ENCODE data around the gene DIPK2A. TPM values are rescaled to one million over a fixed set of nuclear protein-coding genes. Genes with fewer than 3 reads are reported as not detected.

DIPK2A gene
- total RNA-seq, 1 donor from 2014 or later = 166 TPM

DNA sequence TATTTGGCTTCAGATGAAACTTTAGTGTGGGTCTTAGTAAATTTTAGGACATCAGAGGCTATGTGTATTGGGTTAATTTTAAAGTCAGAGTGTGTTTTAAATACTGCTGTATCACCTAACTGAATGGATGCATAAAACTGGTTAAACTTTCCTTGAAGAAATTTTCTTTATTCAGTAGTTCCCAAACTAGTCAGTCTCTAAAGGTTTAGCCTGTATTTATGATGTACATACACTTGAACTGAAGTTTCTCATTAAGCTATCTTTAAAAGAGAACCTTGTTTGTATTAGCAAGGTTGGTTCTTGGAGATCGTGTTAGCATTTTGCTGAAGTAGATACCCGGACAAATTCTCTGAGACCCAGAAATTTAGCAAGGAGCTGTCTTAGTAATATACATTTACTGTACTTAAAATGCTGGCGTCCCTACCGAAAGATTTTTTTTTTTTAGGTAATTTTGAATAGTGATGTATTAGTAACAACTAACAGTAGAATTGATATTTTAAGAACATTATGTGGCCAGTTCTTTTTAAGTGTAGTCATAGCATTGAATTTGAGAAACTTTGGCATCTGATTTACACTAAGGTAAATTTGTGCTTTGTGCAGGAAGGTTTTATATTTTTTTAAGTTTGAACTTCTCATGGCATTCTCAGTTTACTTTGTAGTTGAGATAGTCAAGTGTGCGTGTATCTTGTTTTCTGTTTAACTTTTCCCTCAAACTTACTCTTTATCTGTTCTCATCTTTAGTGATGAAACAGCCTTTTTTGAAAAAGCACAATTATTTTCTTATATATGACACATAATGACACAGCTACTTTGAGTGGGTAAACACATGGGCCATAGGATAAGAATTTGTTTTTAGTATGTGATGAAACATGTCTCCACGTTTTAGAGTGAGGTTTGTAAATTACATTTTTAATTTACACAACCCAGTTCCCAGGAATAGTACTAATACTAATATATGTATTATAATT lies 2.9 kb downstream of the DIPK2A start:
- DNase-seq (ENCODE audit: low read depth, low spot score) = no peak

DNA sequence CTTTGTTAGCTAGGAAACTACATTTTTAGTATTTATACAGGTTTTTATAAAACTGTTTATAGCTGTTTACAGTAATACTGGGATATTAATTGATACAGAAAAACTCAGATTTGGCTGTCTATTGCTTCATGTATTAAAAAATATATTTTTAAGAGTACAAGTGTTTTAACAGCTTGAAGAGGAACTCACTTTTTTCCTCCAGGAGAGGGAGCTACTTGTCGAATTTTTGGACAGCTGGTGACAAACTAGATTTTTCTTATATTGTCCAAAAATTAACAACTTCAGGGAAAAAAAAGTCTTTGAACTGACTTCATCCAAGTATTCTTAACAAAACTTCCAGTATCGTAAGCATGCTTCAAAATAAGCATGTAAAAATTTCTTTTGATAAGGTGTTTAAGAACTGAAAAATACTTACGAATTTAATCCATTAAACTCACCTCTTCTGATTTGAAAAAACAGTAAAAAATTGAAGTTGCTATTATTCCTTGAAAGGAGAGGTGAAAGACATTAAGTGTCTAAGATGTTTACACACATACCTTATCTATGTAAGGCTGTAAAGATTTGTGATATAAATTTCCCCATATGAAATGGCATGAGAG lies 4.0 kb downstream of the DIPK2A start:
- DNase-seq (ENCODE audit: low read depth, low spot score) = peak; percentile 20

DNA sequence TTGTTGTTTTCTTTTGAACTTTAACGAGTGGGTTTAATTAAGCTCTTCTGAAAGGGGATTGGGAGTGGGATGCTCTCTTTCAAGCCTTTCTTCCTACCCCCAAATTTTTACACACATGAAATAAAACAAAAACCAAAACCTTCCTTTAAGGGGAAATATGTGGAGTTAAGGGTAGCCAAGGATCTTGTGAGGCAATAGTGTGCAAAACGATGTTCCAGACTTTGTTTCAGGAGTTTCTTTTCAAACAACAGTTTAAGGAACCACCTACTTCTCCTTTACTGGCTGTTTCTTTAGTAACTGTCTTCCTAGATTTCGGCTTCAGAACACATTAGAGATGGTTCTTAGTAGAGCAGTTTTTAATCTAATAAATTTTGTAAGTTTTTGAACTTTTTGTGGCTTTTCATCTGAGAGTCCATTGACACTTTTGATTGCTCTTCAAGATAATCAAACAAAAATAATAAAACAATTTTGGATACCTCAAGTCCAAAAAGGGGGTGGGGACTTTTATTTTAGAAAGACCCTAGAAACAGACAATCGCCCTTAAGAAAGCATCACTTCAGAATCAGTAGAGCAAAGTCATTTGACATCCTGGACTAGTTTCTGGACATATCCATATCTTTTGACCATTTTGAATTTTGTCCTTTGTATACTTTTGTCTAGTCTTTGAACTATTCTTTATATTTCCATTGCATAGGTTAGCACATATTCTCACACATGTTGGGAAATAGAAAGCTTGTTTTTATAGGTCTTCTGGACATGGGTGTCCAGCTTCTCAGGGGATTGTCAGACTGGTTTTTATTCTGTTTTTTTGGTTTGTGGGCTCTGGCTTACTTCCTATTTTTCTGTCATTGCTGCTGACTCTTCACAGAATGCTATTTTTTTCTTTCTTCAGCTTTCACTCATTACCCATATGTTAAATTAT lies 6.0 kb downstream of the DIPK2A start:
- no peak for DNase-seq (ENCODE audit: low read depth, low spot score)

DNA sequence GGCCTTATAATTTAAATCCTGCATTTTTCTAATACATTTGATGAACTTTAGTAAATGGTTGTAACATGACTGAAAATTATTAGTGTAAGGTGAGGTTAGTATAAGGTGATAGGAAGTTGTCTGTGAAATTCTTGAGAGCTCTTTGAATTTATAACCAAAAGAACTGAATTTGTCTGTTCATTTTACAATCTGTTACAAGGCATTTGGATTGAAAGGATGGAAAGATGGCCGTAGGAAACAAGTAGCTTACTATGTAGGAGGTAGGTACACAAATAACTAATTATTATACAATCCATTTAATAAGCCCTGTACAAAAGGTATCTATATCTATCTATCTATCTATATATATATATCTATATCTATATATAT lies 6.6 kb downstream of the DIPK2A start:
- DNase-seq (ENCODE audit: low read depth, low spot score) = no peak

DNA sequence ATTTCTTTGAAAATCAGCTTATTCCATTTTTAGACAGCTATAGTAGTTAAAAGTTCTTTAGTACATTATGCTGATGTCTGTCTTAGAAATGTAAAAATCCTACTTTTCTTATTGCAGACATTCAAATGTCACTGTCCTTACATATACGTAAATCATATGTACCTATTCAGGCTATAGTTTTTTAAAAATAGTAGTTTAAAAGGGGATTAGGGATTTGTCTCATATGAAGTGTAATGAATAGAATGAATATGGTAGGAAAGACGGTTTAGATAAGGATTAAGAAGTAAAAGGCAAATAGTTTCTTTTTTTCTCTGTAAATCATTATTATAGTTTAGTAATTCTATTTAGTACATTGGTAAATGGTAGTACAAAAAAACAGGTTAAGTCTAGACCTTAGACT lies 7.4 kb downstream of the DIPK2A start:
- DNase-seq (ENCODE audit: low read depth, low spot score) = no peak

DNA sequence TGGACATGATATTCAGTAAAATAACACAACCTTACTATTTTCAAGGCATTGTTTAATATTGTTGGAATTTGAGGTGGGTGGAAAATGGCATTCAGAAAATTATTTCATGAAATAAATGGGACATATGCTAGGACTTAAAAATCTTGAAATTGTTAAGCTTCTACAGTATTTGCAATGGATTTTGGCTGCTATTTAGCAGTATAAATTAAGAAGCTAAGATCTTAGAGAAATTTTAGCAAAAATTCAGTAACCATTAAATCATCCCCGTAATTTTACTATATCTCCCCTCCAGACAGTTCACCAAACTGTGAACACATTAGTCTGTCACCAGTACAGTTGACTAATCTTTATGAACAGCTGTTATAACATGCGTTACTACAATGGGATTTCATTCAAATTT lies 8.2 kb downstream of the DIPK2A start:
- DNase-seq (ENCODE audit: low read depth, low spot score) = no peak

DNA sequence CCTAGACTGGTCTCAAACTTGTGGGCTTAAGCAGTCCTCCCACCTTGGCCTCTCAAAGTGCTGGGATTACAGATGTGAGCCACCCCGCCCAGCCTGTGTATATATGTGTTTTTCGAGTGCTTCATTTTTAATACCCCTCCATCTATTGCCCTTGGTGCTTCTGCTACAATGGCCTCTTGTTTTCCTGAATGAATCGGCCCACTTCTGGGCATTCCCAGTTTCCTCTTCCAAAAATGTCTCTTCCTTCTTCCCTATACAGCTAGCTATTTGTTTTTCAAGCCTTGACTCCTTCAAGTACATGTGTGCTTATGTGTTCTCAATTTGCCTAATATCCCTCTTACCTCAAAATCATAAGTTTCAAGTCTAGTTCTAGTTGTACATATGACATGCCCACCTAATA lies 16.7 kb downstream of the DIPK2A start:
- DNase-seq (ENCODE audit: low read depth, low spot score) = no peak

DNA sequence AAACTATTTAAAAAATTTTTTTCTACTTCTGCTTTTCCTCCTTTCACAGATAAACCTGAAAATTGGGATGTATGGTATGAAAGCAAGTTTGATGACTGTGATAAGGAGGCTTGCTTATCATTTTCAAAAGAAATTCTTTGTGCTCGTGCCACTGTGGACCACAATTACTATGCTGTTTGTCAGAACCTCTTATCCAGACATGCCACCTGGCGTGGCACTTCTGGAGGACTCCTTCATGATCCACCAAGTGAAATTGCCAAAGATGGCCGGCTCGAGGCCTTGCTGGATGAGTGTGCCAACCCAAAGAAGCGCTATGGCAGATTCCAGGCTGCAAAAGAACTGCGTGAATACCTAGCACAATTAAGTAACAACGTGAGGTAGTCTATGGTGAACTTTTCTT lies 17.8 kb downstream of the DIPK2A start:
- DNase-seq (ENCODE audit: low read depth, low spot score) = no peak

DNA sequence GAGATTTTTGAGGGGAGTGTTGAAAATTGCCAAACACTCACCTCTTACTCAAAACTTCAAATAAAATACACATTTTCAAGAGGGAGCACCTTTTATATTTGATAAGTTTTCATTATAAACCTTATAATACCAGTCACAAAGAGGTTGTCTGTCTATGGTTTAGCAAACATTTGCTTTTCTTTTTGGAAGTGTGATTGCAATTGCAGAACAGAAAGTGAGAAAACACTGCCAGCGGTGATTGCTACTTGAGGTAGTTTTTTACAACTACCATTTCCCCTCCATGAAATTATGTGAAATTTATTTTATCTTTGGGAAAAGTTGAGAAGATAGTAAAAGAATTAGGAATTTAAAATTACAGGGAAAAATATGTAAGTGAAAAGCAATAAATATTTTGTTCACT lies 20.1 kb downstream of the DIPK2A start:
- DNase-seq (ENCODE audit: low read depth, low spot score) = no peak

DNA sequence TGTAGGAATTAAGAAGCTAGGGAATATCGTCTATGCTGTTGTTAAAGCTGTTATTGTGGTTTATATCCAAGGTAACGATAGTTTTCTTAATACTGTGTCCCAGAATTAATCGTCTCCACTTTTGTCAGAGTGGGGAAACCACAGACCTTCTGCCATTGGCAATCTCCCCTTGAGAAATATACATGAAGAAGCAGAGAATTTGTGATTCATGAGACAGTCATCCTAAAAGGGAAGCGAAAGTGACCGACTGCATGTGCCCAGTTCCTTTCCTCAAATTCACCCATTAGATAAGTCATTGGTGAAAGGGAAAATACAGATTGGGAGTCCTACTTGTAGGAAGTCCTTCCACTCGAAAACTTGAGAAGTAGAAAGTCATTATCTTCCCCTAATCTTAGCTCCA lies 26.6 kb downstream of the DIPK2A start:
- no peak for DNase-seq (ENCODE audit: low read depth, low spot score)

DNA sequence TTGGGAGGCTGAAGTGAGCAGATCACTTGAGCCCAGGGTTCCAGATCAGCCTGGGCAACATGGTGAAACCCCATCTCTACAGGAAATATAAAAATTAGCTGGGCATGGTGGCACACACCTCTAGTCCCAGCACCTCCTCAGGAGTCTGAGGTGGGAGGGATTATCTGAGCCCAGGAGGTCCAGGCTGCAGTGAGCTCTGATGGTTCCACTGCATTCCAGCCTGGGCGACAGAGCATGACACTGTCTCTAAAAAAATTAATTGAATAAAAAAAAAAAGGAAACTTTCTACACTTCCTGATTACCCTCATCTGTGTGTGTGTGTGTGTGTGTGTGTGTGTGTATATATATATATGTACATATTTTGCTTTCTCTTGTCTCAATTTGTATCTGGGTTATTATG lies 31.4 kb downstream of the DIPK2A start:
- DNase-seq (ENCODE audit: low read depth, low spot score) = no peak

DNA sequence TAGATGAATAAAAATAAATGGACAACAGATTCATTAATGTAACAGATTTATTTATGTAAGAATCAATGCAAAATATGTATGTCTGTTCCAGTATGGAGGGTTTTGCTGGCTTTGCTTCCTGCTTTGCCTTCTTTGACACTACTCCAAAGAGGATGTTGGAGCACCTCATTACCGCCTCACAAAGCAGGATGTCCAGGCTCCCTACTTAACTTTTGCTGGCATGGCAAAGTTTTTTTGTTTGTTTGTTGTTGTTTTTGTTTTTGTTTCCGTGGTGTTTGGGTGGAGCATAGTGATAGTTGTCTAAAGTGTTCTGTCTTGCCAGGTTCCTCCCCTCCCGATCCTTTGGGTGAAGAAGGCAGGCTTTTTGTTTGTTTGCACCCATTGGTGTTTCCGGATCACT lies 38.7 kb downstream of the DIPK2A start:
- no peak for DNase-seq (ENCODE audit: low read depth, low spot score)

DNA sequence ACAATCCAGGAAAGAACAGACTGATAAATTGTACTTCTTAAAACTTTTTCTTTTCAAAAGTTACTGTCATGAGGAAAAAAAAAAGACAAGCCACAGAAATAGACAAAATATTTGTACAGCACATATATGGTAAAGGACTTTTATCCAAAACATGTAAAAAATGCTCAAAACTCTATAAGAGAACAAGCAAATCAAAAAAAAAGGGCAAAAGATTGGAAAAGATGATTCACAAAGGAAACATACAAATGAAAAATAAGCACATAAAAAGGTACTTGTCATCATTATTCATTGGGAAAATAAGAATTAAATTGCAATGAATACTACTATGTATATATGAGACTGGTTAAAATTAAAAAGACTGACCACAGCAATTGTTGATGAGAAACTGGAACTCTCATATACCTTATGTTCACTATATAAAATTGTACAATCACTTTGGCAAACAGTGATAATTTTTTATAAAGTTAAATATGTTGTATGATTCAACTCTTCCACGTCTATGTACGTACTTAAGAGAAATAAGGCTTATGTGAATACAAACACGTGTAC lies 39.7 kb downstream of the DIPK2A start:
- DNase-seq (ENCODE audit: low read depth, low spot score) = no peak

DNA sequence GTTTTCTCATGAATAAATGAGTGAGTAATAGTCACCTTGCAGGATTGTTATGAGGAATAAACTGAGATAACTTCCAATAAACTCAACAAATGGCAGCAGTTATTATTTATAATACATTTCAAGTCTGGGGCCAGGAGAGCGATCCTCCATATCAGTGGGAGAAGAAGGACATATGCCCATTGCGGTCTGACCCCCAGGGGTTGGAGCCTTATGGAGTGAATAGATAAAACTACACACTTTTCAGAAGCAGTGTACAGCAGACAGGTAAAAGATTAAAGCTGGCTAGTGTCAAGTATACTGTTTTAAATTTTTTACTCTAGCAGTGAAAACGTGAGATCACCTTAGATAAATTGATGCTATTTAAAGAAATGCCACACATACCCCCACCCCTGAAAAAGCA lies 43.5 kb downstream of the DIPK2A start:
- no peak for DNase-seq (ENCODE audit: low read depth, low spot score)

DNA sequence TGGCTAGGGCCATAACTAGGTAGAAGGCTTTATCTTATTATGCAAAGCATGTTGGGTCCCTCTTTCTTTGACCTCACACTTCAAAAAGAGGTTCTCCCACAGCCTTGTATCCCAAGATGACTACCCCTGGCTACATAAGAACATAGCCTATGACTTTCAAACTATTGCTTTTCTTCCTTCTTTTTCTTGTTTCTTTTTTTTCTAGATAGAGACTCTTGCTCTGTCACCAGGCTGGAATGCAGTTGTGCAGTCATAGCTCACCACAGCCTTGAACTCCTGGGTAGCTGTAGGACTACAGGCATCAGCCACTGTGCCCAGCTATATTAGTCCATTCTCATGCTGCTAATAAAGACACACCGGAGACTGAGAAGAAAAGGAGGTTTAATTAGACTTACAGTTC lies 47.2 kb downstream of the DIPK2A start:
- DNase-seq (ENCODE audit: low read depth, low spot score) = no peak

Other genes starting within 250 kb of the DIPK2A start
- gene SLC9A9, start 123.4 kb upstream of the DIPK2A start, total RNA-seq = 2.3 and 4.2 TPM in 2 replicates

All from pulmonary artery endothelial cell (primary cell).